SIG-M5 treated with dmso at 0.1 percent for 504 hours (cell line): ENCODE measurements around the gene ANKRD42.

Source experiments
- DNase-seq: peaks from one replicate; lab custom pipeline; 2025; ENCODE audit not compliant: unreplicated experiment; lab: John Stamatoyannopoulos, UW

ANKRD42 gene

GRCh38 chr11:83285771-83286528 lies 92.4 kb downstream of the ANKRD42 start, which contains the start of gene CCDC90B:
CCDC90B (minus strand) TSS chr11:83286367; CDS start chr11:83285972, 395 bp downstream.
- peak; percentile 97 for DNase-seq

DNA sequence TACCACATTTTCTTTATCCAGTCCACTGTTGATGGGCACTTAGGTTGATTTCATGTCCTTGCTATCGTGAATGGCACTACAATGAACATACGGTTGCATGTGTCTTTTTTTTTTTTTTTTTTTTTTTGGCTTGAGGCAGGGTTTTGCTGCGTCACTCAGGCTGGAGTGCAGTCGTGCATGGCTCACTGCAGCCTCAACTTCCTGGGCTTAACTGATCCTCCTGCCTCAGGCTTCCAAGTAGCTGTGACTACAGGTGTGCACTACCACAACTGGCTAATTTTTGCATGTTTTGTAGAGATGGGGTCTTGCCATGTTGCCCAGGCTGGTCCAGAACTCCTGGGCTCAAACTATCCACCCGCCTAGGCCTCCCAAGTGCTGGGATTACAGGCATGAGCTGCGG lies 94.1 kb downstream of the ANKRD42 start:
- DNase-seq: no peak

DNA sequence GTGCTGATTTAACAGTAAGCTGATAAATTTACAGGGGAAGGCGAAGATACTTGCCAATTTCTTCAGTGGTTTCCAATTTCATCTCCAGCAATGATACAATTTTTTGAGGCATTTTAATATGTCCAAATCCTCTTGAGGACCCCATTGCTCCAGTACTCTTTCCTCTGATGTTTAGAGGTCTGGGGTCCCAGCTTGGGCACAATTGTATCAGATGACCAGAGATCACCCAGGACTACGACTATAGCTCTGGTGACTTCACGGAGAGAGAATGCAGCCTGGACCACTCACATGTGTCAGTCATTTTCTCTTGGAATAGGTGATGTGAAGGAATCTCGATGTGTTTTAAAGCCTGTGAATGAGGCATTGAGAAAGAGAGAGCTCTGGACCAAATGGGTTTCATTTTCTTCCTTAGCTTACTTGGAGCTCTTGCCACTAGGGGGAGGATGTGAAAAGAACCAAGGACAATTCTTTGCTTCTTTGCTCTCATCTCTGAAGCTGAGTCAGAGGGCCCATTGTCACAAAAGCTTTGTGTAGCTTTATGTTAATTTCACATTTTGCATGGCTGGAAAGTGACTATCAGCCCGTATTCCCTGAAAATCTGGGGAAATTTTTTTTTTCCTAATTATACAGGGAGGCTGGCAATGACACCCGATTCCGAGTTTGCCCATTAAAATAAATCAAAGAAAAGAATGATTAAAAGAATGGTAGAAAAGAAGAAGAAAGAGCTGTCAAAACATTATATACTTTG lies 99.4 kb downstream of the ANKRD42 start:
- peak; percentile 74 for DNase-seq

- no peak for DNase-seq
Observed at GRCh38 chr11:83293457-83293774, 99.9 kb downstream of the ANKRD42 start.

- DNase-seq: no peak
Observed at GRCh38 chr11:83294208-83294607, 100.7 kb downstream of the ANKRD42 start.
